ENCODE measurements around the gene RUSC2.
"Not testable (repeated sequence)": the region's sequence is repeated elsewhere in the genome, so short reads cannot be mapped to it uniquely, and the experiment has no call there.

RUSC2 gene

DNA sequence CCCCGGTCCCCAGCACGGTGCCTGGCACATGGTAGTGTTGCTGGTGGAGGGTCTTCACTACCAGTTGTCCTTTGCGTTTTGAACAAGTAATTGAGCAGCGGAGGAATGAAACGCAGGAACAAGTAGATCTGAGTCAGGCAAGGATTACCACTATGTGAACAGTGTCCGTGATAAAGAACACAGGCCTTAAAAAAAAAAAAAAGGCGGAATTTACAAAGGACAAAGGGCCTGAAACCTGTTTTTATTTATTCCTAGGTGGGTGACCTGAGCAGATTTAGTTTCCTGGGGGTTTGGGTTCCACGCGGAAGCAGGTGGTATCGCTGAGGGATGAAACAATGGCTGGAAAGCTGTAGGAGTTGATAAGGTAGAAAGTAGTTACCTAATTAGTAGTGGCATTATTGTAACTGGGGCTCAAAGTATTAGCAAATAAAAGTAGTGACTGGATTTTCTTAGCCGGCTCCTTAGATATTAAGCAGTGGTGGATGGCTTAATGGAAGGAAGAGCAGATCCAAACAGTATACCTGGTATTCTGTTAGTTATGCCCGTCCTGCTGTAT lies 1.1 kb downstream of the RUSC2 start:
- DNase-seq, result no peak

GRCh38 chr9:35493119-35493518 lies 3.2 kb downstream of the RUSC2 start:
- not testable (repeated sequence) for DNase-seq

DNA sequence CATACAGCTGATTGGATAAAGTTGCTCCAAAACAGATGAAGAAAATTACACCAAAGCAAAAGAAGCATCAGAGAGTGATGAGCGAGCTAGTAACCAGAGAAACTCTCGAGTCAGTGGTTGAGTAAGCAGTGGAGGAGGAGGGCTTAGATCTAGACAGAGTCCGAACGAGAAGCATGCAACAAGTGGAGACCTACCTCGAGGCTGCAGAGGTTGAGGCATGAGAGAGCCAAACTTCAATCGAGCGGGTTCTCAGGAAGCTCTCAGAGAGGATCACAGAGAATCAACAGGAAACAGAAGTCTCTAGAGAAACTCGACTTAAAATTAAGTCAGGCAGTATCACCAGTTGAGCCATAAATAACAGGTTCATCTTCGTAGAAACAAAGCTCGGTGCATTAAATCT lies 6.1 kb downstream of the RUSC2 start:
- peak in 1 of 2 donors; percentile 66 for DNase-seq

GRCh38 chr9:35498245-35498644 lies 8.3 kb downstream of the RUSC2 start:
- not testable (repeated sequence) for DNase-seq

DNA sequence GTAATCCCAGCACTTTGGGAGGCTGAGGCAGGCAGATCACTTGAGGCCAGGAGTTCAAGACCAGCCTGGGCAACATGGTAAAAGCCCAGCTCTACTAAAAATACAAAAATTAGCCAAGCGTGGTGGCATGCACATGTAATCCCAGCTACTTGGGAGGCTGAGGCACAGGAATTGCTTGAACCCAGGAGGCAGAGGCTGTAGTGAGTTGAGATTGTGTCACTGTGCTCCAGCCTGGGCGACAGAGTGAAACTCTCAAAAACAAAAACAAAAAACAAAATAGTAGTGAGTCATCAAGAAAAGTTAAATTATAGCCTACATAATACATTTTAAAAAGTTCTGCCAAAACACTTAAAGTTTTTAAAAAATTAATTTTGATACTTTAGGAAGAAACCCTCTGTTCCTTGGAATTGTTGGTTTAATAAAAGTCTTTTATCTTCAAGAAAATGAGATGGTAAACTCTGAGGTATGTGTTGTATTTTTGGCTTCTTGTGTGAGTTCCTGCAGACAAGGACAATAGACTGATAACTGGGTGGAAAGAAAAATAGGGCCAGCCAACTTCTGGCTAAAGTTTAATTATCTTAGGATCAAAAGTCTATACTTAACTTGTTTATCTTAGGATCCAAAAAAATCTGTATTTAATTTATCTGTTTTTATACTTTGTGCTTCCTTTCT lies 9.3 kb downstream of the RUSC2 start:
- no peak for DNase-seq

- DNase-seq, result no peak
These were observed 9.8 kb downstream of the RUSC2 start for GRCh38 chr9:35499701-35500030.

GRCh38 chr9:35500130-35500748 lies 10.3 kb downstream of the RUSC2 start:
- DNase-seq, result no peak

DNA sequence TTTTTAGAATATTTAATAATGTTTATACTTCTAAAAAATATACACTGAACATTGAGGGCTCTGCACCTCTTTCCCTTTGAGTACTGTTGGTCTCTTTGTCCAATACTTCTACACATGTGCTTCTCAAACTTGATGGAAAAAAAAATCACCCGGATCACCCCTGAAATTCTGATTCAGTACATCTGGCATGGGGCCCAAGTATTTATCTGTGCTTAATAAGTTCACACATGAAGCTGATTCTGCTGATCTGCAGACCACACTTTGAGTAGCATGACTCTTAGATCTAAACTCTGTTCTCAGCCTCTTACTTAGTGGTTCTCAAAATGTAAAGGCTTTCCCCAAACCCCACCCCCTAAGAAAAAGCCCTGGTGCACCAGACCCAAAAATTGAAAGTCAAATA lies 12.0 kb downstream of the RUSC2 start:
- DNase-seq, result no peak

- DNase-seq, result no peak
These were observed 16.4 kb downstream of the RUSC2 start for GRCh38 chr9:35506359-35506758.

DNA sequence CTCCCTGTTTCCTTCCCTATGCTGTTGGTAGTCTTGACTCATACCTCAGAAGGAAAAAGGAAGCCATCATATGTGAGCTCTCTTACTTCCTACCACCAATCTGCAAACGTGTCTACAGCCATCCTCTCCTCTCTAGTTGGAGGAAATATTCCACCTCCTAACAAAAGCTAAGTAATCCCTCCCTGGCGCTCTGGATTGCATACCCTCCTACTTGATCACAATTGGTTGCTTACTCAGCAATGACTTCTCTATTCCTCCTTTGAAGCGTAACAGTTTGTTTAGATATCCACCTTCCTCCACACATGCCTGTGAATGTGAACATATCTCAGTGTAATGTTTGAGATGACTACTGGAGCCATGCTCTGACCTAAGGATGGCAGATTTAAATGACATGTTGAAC lies 18.2 kb downstream of the RUSC2 start:
- DNase-seq, result peak in 1 of 2 donors; percentile 19

DNA sequence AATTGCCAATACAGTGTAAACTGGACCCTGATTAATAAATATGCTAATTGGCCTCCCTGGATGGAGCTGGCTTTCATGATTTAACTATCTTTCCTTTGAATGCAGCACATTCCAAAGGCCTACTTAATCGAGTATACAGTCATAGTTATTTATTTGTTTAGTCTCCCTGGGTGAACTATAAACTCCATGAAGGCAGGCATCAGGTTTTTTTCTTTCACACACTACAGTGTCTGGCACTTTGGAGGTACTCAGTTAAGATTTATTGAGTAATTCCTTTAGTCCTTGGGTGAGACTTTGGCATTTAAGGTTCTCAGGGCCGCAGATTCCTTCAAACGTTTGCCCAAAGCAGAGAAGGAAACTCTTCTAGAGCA lies 20.5 kb downstream of the RUSC2 start:
- no peak for DNase-seq

DNA sequence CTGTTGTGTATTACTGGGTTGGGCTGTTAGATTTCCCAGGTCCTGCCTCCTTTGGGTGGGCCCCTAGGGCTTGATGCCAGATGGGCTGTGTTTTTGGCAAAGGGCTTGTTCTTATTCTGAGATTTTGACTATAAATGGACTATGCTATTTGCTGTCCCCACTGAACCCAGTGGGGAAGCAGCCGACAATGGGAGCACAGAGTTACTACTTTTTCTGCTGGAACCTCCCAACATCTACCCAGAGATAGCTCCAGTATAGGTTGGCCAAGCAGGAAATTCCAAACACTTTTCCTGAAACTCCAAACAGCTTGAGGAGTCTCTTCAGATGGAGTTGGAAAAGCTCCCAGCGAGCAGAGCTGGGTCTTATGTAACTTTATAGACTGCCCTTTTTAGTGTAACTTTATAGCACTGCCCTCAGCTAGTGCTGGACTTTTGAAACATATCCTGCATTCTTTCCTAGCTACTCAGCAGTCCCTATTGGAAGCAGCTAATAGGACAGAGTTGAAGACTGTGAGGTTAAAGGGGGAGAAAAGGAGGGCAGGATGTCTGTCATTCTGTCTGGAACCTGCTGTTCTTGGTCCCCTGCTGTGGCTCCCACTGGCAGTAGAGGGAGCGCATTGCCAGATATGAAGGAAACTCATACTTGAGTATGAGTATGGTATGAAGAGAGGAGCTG lies 21.0 kb downstream of the RUSC2 start:
- no peak for DNase-seq

DNA sequence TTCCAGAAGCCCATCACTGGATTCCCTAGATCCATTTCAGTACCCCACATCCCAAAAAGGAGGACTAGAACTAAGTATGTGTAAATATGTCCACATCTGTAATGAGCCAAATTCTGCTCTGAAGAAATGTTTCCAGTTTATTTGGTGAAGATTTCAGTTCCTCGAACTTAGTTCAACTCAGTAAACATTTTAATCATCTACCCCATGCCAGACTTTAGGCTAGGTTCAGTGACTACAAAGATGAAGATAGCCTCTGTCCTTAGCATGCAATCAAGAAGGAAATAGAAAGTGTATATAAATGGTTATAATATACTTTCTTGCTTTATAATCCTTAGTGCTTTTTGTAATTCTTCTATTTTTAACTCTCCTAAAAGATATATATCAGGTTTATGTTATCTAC lies 21.5 kb downstream of the RUSC2 start:
- DNase-seq, result no peak

DNA sequence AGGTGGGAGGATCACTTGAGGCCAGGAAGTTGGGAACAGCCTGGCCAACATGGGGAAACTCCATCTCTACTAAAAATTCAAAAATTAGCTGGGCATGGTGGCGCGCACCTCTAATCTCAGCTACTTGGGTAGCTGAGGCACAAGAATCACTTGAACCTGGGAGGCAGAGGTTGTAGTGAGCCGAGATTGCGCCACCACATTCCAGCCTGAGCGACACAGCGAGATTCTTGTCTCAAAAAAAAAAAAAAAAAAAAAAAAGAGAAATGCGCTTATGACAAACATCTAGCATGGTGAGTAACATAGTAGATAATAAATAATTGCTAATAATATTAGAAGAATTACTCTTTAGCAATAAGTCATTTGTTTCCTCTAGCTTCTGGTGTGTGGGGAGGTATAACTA lies 25.9 kb downstream of the RUSC2 start:
- DNase-seq, result no peak

DNA sequence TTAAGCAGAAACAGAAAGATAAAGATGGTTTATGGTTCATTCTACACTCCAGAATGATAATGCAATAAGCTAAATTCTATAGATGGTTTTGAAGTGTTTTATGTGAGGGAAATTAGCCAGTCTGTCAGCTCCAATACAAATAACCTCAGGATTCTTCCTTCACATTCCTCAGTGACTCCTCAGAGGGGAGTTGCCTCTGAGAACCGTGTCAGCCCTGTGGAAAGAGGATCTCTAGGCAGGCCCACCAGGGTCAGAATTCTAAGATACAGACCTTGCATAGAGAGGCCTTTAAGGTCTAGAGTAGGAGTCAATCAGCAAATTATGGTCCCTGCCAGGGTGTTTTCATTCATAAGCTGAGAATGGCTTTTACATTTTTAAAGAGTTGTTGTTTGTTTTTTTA lies 26.6 kb downstream of the RUSC2 start:
- no peak for DNase-seq

DNA sequence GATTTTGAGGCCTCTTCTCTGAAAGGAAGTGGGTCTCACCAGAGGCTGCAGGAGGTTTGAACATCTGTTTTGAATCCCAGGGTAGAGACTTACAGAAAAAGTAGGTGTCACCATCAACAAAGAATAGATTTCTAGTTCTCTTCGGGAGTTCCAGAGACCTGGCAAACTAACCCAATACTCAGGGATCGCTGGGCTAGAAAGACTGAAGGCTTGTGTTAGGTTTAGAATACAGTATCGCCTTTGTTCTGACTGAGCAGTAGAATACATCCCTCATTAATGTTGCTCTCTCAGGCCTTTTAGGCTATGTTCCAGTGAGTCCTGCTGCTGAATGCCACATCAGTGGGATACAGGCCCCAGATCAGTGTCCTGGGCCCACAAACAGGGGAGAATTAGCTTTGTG lies 27.2 kb downstream of the RUSC2 start:
- DNase-seq, result no peak

DNA sequence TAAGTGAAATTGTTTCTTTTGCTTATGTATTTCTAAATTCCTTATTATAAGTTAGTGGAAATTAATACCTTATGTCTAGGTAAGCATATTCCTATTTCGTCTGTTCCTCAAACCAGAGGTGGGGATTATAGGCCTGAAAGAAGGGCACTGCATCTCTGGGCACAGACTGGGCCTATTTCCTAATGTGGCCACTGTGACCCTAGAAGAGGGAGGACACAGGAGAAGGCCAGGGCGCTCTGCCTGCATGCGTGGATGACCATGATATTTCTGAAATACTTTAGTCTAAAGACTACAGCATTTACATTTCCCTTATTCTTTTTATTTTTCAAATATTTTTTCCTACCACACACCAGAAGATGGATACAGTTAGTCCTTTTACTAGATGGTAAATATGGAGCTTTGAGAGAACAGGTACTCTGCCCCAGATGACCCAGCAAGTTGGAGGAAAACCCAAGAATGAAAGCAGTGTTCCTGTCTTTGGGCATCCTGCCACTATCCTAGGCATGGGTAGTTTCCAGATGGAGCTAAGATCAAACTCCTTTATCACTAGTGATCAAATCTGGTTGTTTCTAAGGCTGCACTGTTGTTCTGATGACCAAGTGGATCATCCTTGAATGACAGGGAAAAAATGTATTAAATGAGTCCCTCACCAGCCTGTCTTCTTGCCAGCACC lies 27.8 kb downstream of the RUSC2 start:
- no peak for DNase-seq

DNA sequence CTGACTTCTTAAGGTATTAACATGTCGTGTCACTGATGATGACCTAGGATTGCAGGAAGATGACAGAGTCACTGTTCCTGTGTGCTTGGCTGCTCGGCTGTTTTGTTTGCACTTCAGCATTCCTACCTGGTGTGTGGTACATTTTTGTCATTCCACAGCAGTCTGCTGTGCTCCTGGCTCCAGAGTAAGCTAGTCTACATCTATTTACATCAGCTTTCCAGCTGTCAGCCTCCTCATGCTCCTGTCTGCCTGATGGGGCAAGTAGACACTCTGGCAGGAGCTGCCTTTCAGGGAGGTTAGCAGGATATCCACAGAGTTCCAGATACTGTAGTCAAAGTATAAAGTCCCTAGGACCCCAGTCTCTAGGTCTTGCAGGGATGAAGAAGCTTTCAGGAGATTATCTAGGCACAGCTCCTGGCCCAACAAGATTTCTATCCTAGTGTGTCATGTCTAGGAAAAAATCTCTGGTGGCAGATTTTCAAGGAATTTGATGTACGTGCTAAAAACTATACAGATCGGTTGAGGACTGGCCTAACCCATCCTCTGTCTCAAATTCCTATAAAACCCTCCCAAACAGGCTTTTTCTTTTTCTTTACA lies 28.4 kb downstream of the RUSC2 start:
- DNase-seq, result no peak

DNA sequence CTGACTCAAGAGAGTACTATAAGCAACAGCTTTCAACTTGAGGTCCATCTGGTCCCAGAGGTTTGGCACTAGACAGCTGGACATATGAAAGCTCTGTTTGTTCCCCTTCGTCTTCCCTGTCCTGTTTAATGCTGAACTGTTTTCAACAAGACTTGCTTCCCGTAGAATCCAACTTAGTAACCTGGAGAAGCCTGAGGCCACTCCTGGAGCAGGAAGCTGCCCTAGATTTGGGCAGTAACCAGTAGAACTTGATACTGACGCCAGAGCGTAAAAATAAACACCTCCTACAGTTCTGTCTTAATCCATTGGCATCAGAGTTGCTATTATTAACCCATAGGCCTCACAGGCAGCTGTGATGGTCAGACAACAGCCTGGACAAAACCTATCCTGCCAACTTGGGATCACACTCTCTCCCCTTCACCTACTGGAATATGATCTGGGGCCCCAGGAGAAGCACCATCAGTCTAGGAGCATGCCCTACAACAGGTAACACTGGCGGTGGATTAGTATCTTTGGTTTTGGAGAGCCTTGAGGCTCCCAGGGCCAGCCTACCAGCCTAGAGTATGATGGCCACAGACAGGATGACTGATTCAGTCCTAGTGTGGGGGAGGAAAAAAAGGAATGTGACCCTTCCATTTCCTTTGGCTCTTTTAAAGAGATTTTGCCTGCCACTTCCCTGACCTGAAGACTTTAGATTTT lies 29.2 kb downstream of the RUSC2 start:
- peak in 1 of 2 donors; percentile 28 for DNase-seq

DNA sequence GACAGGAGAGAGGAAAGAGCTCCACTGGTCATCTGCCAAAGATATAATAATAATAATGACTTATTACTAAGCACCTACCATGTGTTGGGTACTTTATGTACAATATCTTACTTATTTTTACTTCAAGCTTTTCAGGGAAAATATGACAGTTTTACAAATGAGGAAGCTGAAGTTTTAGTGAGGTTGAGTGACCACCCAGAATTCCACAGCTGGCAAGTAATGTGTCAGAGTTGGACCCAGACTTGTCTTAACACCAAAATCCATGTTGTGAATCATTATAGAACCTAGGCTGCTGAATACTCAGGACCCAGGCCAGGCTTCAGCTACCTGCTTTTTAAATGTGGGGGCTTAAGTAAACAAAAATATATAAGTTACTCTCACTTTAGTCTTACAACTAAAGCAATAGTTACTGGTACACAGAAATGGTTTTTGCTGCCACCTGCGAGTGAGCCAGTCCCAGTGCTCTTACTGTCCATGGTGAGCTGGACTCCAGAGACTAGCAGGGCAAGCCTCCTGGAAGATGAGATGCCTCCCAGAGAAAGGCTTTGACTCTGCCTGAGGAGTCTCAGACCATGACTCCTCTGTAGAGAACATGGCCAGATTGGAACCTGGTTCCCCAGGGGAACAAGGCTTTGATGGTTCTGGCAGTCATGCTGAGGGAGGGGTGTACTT lies 29.9 kb downstream of the RUSC2 start:
- peak in 1 of 2 donors; percentile 32 for DNase-seq

DNA sequence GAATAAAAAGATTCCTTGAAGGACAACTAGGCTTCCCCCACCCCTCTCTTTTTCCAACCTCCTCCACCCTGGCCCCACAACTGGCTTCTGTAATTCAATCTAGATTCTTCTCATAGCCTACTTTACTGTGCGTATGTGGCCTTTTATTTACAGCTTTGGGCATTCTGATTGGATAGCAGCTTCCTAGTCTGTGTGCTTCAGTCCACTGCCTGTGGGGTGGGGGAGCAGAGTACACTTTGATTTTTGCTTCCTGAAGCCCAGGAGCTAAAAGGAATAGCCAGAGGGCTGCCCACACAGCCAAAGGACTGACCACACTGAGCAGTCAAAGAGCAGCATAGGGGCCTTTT lies 30.4 kb downstream of the RUSC2 start:
- no peak for DNase-seq

DNA sequence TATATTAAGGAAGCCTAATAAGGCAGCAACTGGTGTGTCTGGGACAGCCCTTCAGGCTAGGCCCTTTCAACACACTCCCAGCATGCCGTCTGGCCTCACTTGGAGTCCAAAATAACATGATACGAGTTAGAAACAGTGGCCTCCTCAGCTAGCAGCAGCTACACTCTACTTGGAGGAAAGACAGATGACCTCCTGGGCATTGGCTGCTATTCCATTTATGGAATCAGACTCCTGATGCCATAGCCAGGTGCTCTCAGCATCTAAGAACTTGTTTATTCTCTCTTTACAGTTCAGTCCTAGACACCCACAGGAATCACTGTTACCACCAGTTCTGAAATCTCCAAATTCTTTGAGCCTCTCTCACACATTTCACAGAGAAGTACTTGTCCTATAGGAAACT lies 31.8 kb downstream of the RUSC2 start:
- DNase-seq, result no peak

All from bone marrow (tissue), 2 donors.